Stimulated activated CD4-positive, alpha-beta T cell treated with anti-CD3 and anti-CD28 coated beads, Interleukin-2, amount 100 ng/mL, for 4 hours (primary cell): ENCODE results near the gene PFKFB3.
A peak's percentile ranks its signal among the peaks of the same experiment; 100 is the strongest.
"Not testable (repeated sequence)": the region's sequence is repeated elsewhere in the genome, so short reads cannot be mapped to it uniquely, and the experiment has no call there.

ENCODE experiments used
- DNase-seq: peaks from one replicate; pipeline ENCODE4 v3.0.0-alpha.2; 2020; ENCODE audit warnings: low read depth

The PFKFB3 gene

DNA sequence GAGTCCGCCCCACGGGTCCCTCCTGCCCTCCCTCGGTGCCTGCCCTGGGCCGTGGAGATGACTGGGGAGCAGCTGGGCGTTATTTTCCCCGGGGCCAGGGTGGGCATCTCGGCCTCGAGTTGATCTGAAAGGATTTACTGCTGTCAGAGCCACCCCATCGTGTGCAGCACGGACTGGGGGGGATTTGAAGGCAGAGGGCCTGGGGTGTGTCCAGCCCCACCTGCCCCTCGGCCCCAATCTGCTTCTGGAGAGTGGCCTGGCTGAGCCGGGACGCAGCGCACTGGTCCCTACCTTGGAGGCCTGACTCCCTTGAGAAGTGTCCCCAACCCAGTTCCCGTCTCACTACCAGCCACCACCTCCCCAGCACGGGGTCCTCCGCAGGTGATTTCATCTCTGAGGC lies 24.2 kb upstream of the PFKFB3 start:
- no peak for DNase-seq

DNA sequence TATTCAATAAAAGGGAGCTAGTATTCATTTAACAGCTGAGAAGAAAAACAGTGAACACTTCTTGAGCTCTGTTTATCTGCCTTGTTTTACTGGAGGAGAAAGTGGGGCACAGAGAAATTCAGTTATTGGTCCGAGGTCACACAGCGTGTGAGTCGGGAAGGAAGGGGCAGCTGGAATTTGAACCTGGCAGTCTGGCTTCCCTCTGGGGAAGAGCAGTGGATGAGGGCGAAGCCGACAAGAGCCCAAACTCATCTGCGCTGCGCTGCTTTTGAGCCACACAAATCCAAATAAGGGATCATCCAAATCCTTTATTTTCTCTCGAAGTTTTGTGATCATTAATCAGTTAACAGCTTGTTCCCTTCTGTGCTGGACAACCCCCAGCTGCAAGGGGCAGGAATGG lies 23.7 kb upstream of the PFKFB3 start:
- DNase-seq = no peak

DNA sequence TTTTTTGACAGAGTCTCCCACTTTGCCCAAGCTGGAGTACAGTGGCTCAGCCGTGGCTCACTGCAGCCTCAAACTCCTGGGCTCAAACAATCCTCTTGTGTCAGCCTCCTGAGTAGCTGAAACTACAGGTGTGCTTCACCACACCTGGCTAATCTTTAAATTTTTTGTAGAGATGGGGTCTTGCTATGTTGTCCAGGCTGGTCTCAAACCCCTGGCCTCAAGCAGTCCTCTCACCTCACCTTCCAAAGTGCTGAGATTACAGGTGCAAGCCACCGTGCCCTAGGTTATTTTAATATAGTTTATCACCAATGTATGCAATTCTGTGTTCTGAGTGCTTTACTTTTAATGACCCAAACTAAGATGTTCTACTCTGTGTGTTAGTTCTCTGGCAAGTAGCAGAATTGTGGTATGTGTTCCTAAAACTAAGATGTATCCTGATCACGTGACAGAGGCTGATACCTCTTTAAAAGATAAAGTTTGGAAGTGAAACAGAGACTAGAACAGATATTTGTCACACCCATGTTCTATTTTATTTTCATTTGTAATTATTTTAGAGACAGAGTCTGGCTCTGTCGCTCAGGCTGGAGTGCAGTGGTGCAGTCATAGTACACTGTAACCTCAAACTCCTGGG lies 22.1 kb upstream of the PFKFB3 start:
- no peak for DNase-seq

DNA sequence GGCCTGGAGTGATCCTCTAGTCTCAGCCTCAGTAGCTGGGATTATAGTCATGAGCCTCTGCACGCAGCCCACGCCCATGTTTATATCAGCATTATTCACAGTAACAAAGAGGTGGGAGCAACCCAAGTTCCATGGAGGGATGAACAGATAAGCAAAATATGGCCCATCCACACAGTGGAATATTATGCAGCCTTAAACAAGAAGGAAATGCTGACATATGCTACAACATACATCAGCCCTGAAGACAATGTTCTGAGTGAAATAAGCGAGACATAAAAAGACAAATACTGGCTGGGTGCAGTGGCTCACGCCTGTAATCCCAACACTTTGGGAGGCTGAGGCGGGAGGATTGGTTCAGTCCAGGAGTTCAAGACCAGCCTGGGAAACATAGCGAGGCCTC lies 21.5 kb upstream of the PFKFB3 start:
- DNase-seq = no peak

DNA sequence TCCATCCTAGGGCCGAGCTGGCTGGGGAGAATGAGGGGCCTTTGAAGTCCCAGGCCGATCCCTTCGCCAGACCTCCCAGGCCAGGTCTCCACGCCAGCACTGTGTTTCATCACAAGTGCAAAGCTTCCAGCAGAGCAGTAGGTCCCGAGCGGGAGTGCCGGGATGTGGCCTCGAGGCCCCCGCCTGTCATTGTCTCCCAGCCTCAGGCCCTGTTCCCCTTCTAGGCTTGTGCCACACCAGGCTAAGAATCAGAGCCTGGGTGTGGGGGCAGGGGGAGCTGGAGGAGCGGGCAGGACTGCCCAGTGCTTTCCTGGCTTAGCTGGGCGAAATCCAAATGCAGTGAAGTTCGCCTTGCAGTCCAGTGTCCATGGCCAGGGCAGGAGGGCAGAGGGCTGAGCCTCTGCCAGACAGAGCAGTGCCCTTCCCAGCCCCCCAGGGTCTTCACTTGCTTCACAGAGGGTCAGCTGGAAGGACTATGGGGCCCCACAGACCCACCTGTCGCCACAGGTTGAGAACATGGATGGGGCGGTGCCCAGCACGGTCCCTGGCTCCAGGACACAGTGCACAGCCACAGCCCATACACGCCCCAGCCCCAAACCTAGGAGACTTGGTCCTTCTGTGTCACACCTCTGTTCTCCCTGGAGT lies 20.2 kb upstream of the PFKFB3 start:
- no peak for DNase-seq

DNA sequence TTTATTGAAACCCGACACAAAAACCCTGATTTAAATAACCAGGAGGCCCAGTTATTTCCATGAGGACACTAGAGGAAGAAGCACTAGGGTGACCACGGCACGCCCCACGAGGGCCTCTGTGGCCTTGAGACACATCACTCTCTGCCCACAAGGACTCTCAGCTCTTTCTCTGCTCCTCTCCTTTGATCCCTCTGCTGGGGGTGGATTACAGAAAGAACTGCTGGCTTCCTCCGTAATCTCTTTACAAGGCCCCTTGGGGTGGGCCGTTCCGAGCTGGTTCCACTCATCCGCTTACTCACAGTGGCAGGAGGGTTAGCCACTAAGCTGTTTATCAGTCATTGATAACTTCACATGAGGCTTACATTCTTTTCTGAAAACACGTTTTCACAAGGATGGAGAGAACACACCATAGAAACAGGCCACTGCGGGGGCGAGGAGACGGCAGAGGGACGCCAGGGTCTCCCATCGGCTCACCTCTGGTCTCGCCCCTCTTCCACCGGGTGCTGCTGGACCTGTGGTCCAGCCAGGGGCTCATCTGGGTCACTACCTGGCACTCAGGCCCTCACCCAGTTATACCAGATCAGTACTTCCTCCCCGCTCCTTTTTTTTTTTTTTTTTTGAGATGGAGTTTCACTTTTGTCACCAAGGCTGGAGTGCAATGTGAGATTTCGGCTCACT lies 17.6 kb upstream of the PFKFB3 start:
- no peak for DNase-seq

DNA sequence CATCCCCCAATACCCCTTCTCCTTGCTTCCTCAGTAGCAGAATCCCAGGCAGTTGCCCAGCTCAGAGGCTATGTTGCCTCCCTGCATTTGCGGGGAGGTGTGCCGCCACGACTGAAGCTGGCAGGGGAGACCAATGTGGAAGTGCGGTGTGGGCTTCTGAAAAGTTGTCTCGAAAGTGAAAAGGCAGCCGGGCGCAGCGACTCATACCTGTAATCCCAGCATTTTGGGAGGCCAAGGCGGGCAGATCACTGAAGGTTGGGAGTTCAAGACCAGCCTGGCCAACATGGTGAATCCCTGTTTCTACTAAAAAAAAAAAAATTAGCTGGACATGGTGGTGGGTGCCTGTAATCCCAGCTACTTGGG lies 15.9 kb upstream of the PFKFB3 start:
- DNase-seq = no peak

DNA sequence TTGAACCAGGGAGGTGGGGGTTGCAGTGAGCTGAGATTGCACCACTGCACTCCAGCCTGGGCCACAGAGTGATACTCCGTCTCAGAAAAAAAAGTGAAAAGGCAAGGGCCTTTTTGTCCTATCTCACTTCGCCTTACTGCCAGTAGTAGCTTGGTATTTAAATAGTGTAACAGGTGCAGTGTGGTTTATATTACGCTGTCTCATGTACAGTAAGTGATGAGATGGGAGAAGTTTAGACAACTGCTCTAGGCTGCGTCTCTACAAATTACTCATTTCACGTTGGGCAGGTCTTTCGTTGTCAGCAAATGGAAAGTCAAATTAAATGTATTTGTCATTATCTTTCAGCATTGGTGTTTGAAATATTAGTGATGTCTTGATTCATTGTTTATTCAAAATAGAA lies 15.5 kb upstream of the PFKFB3 start:
- no peak for DNase-seq

DNA sequence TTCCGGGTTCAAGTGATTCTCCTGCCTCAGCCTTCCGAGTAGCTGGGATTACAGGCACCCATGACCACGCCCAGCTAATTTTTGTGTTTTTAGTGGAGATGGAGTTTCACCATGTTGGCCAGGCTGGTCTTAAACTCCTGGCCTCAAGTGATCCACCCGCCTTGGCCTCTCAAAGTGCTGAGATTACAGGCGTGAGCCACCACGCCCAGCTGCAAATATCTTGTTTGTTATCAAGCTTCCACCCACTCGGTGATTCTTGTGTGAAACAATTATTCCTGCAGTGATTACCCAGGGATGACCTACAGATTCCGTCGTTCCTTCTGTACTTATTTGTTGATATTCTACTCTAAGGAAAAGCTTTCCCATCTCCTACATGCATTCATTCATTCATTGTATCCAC lies 12.7 kb upstream of the PFKFB3 start:
- DNase-seq = not testable (repeated sequence)

DNA sequence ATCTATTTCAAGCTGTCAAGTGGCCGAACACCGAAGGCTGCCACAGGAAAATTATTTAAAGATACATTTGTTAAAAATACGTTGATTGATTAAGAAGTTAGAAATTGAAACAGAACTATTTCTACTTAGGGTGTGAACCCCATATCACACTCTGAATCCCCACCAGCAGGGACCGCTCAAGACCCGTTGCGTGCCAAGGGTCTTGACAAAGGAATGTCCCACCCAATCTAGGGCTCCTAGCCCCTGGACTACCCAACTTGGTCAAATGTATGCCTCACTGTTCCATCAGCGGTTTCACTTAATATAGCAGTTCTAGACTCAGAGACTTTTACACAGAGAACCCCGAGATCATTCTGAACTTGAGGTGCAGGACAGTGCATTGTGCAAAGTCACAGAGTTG lies 11.6 kb upstream of the PFKFB3 start:
- no peak for DNase-seq

DNA sequence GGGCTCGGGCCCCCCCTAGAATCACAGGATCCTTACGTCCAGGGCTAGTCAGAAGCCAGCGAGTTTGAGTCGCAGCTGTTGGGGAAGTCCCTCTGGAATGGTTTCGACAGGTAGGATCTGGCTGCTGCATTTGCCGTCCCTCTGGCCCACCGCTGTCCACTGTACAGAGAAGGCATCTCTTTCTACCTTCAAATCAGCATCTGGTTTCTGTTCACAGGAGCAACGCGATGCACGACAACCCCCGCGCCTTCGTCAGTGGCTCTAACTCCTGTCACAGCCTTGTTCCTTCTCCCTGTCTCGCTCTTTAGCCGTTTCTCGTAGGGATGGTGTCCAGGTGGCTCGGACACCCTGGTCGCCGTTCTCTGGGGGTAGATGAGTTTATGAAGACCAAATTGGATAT lies 11.2 kb upstream of the PFKFB3 start:
- no peak for DNase-seq

DNA sequence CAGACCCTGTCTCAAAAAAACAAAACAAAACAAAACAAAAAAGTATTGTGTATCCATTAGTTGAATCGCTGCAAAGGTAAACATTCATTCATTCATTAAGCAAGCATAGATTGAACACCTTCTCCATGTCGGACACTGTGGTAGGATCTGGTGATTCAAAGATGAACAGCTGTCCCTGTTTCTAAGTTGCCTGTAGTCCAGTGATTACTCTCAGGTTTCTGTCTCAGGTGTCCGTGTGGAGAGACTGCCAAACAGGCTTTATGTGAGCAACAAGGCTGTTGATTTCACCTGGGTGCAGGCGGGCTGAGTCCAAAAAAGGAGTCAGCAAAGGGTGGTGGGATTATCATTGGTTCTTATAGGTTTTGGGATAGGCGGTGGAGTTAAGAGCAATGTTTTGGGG lies 9.4 kb upstream of the PFKFB3 start:
- DNase-seq = not testable (repeated sequence)

DNA sequence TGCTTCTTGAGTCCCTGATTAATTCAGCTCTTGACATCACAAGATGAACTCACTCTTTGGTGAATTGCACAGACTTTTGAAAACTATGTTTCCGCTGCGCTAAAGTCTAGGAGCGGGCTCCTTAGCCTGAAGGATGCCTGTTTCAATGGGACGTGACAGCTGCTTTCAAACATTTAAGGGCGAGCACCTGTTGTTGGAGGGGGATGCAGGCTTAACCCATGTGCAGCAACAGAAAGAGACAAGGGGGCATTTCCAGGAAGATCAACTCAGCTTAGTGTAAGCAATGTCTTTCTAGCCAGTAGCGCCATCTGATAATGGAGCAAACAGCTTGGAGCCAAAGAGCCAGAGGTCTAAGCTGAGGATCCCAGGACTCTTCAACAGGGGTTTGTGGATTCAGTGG lies 8.4 kb upstream of the PFKFB3 start:
- no peak for DNase-seq

DNA sequence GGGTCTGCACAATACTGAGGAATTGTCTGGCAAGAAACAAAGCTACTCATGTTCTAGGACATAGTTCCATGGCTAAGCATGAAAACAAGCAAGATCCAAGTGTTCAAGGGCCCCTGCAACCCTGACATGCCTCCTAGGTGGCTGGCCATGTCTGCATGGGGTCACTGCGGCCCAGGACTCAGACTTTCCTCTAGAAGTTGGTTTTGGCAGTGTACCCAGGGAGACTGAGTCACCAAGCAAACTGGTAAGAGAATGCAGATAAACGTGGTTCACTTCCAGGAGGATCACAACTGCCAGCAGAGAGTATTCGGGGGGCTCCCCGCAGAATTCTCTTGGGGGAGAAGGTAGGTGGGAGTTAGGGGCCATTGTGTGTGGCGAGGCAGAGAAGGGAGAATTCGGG lies 7.4 kb upstream of the PFKFB3 start:
- no peak for DNase-seq

DNA sequence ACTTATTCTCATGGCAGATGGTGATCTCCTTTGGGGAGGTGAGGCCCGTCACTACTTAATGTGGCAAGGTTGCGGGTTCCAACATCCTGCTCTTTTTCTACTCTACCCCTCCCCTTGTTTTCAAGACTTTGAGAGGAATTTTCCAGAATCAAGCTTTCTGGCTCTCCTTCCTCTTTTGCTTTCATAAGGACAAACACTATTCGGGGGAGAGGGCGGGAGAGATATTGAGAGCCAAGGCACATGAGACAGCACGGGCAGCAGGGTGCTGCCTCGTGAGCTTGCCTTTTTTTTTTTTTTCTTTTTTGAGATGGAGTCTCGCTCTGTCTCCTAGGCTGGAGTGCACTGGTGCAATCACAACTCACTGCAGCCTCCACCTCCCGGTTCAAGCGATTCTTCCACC lies 6.9 kb upstream of the PFKFB3 start:
- DNase-seq = no peak

DNA sequence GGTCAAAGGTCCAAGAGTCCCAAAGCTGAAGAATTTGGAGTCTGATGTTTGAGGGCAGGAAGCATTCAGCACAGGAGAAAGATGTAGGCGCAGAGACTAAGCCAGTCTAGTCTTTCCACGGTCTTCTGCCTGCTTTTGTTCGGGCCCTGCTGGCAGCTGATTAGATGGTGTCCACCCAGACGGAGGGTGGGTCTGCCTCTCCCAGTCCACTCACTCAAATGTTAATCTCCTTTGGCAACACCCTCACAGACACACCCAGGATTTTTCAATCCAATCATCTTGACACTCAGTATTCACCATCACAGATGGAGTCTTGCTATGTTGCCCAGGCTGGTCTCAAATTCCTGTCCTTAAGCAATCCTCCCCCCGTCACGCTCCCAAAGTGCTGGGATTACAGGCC lies 6.2 kb upstream of the PFKFB3 start:
- DNase-seq = not testable (repeated sequence)

DNA sequence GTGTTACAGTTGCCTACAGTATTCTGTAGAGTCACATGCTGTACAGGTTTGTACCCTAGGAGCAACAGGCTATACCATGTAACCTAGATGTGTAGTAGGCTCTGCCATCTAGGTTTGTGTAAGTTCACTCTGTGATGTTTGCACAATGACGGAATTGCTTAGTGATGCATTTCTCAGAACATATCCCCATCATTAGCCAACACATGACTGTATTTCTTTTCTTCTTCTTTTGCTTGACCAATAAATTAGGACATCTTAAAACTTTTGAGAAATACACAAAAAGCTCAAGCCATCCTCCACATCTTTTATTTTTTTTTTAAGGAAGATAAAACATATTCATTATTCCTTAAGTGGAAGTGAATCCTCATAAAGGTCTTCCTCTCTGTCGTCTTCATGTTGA lies 5.4 kb upstream of the PFKFB3 start:
- DNase-seq = no peak

DNA sequence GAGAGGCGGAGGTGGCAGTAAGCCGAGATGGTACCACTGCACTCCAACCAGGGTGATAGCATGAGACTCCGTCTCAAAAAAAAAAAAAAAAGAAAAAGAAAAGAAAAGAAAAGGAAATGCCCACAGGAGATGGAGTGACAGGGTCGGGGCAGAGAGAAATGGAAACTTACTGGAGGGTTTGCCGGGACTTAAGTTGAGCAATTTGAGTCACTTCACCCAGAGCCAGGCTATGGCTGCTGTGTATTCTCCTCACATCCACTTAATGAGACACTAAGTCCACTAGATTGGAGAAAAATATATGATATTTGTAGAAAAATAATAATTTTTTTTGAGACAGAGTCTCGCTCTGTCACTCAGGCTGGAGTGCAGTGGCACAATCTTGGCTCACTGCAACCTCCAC lies 4.6 kb upstream of the PFKFB3 start:
- no peak for DNase-seq

DNA sequence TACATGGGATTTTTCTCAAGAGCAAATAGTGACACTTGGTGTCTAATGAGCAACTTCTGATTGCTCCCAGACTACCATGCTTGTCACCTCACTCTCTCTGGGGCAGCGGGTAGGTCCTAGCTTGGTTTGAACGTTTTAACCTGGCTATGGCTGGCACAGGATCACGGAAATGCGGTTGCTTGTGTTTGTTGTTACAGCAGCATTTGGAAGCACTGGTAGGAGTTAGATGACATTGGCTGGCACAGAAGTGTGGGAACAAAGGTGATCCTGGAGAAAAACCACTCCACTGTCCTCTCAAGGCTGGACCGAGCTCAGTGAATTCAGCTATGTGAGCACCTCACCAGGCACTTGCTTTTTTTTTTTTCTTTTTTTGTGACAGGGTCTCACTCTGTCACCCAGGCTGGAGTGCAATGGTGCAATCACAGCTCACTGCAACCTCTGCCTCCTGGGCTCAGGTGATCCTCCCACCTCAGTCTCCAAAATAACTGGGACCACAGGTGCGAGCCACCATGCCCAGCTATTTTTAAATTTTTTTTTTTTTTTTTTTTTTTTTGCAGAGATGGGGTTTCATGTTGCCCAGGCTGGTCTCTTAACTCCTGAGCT lies 3.5 kb upstream of the PFKFB3 start:
- no peak for DNase-seq

DNA sequence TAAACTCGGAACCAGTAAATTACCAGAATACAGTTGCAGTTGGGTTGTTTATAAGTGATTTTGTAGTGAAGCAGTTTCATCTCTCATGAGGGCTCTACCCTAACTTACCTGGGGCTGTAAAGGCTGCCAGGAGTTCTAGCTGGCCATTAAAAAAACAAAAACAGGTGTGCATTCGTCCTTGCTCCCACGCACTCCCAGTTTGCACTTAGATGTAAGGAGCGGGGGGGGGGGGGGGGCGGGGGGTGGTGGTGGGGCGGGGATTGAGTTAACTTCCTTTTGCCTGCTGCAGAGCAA lies 2.3 kb upstream of the PFKFB3 start:
- DNase-seq = no peak

DNA sequence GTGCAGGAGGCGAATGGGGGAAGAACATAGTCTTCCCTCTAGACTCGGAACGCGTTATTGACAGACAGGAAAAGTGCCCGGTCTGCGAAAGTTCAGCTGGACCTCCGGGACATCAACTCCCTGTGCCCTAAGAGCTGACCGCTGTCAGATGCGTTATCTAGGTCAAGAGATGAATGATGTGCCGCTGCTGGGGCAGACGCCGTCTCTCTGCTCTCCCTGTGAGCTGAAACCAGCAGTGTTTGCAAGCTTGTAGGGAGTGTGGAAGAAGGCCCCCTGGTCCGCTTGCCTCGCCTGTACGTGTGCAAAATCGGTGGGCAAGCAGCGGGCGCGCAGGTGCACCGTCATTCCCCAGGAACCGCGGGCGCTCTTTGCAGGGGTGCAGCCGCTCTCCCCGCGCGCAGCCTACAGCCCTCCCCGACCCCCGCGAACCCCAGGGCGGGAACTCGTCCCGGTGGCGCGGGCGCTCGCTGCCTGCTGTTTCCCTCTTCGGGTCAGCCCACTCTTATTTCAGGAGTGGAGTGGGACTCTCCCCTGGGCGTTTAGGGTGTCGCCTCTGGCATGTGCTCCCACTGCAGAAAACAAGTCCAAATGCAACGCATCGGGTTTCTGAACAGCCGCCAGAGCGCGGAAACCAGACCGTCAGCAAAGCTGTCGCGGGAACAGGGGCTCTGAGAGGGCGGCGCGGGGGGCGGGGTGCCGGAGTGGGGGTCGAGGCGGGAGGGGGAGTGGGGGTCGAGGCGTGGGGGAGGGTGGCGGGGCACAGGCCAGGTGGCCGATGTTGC lies 1.8 kb upstream of the PFKFB3 start:
- no peak for DNase-seq

DNA sequence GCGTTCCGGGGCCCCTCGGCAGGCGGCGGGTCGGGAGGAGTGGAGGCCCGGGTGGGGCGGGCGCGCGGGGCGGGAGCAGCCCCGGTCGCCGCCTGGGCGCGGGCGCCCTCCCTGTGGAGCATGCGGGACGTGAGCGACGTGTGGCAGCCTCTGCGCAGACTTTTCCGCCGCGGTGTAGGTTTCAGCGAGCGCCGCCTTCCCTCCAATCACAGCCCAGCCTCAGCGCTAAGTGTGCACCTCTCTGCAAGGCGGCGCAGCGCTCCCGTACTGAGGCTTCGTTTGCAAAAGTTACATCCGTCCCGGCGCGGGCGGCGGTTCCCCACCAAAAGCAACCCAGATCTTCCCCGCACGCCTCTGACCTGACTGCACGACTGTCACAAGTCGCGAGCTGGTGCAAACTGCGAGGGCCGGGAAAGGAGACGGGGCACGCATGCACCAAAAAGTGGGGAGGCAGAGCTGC lies 1.2 kb upstream of the PFKFB3 start:
- peak; percentile 79 for DNase-seq
